UCSD-AML1 (cell line): Measurements from ENCODE around the gene ADK.
"Not testable (repeated sequence)": the region's sequence is repeated elsewhere in the genome, so short reads cannot be mapped to it uniquely, and the experiment has no call there.

Source experiments
- DNase-seq: peaks from one replicate; lab custom pipeline; 2025; ENCODE audit not compliant: unreplicated experiment; lab: John Stamatoyannopoulos, UW

The ADK gene

GRCh38 chr10:74343804-74344203 lies 192.8 kb downstream of the ADK start:
- no peak for DNase-seq

- DNase-seq, result no peak
Measured at GRCh38 chr10:74344306-74344705, 193.3 kb downstream of the ADK start.

DNA sequence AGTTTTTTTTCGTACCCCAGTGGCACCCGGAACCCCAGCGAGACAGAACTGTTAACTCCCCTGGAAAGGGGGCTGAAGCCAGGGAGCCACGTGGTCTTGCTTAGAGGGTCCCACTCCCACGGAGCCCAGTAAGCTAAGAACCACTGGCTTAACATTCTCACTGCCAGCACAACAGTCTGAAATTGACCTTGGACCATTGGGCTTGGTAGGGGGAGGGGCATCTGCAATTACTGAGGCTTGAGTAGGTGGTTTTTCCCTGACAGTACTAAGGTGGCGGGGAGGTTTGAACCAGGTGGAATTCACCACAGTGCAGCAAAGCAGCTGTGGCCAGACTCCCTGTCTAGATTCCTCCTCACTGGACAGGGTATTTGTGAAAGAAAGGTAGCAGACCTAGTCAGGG lies 196.5 kb downstream of the ADK start:
- DNase-seq, result no peak

- DNase-seq, result not testable (repeated sequence)
Measured at GRCh38 chr10:74353021-74353420, 202.0 kb downstream of the ADK start.

GRCh38 chr10:74361678-74362077 lies 210.7 kb downstream of the ADK start:
- DNase-seq, result no peak

- DNase-seq, result no peak
Measured at GRCh38 chr10:74363727-74364126, 212.7 kb downstream of the ADK start.

GRCh38 chr10:74365109-74365508 lies 214.1 kb downstream of the ADK start:
- DNase-seq, result no peak

- no peak for DNase-seq
Measured at GRCh38 chr10:74371696-74372095, 220.7 kb downstream of the ADK start.

- no peak for DNase-seq
Measured at GRCh38 chr10:74373059-74373458, 222.0 kb downstream of the ADK start.

DNA sequence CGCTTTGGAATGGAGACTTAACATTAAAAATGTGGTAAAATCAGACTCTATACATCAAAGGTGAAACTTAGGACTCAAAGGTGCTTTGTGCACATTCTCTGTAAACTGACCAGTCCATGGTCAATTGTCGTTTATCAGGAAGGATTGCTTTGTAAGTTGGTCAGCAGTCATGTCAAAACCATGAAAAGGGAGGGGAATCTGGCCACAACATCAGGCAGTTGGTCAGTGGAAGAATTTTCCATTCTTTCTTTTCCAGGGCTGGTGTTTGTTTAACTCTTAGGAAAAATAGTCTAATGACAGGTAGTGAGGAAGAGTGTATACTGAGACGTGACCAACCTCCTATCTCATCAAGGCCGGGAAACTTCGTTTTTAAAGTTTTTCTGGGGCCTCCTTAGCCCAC lies 226.5 kb downstream of the ADK start:
- no peak for DNase-seq

DNA sequence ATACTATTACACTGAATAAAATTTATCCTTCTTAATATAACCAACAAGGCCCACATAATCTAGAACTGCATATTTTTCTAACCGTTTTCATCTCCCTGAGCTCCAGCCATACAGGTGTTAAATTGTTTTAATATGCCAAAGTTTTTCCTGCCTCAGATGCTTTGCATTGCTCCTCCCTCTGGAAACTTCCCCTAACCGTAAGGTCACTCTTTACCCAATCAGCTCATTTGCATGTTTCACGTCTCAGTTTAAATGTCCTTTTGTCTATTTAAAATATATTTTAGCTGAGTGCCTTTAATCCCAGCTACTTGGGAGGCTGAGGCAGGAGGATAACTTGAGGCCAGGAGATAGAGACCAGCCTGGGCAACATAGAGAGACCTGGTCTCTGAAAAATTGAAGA lies 228.5 kb downstream of the ADK start:
- DNase-seq, result no peak

- DNase-seq, result no peak
Measured at GRCh38 chr10:74380795-74381194, 229.8 kb downstream of the ADK start.

- DNase-seq, result no peak
Measured at GRCh38 chr10:74381291-74381853, 230.4 kb downstream of the ADK start.

DNA sequence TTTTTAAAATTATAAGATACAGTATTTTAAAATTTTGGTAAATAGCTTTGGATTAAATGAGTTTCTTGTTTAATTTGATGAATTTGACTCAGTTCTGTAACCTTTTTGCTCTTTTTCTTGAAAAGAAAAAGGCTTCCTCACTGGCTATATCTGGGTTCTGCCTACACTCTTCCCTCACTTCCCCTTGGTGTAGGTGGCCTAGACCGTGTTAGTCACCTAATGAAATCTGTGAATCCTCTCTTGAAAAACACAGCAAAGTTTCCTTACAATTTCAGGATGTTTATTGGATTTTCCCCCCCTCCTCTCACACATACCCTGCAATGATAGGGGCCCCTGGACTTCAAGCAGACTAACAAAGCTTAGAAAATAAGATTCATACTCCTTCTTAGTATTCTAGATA lies 231.6 kb downstream of the ADK start:
- no peak for DNase-seq

- no peak for DNase-seq
Measured at GRCh38 chr10:74383642-74384041, 232.6 kb downstream of the ADK start.

DNA sequence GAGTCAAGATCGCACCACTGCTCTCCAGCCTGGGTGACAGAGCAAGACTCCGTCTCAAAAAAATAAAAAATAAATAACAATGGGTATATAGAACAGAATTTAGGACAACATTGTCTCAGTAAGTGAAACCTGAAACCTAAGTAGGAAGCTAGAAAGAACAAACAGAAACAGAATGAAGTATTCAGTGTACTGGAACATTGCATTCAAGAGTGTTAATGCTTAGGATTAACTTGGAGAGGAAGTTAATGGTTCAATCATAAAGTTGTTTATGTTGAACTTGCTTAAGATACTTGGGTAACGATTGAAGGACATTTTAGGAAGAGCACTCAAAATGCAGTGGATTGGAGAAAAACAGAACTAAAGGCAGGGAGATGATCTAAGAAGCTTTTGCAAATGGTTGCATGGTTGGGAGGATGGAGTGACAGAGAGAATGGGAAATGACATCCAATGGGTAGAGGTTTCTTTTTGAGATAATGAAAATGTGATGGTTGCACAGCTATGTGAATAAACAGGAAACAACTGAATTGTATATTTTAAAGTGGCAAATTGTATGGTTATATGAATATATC lies 233.7 kb downstream of the ADK start:
- no peak for DNase-seq

GRCh38 chr10:74388801-74389200 lies 237.8 kb downstream of the ADK start:
- no peak for DNase-seq

DNA sequence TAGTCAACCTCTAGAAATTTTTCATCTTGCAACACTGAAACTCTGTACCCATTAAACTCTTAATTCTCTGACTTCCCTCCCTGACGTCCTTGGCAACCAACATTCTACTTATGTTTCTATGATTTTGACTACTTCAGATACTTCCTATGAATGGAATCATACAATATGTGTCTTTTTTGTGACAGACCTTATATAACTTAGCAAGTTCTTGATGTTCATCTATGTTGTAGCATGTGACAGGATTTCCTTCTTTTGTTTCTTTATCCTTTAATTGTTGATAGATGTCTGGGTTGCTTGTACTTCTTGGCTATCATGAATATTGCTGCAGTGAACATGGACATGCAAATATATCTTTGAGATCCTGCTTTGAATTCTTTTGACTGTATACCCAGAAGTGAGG lies 240.8 kb downstream of the ADK start:
- DNase-seq, result no peak

DNA sequence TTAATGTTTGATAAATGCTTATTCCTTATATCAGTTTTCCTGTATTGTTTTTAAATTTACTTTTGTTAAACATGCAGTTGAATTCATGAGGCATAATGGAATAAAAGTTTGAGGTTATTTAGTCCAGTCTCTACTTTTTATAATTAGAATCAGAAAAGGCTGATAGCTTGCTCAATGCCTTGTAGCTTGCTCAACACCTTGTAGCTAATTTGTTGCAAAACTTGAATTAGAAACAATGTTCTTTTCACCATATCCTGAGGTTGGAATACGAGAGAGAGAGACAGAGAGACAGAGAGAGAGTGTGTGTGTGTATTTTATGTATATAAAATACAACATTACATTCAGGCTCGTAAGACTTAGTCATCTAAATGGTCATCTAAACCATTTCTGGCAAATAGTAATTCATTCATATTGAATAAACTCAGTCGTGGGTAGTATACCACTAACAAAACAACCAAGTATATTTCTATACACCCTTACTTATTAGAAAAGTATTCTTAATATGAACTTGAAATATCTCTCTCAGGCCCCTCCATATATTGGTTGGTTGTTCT lies 243.5 kb downstream of the ADK start:
- DNase-seq, result no peak

GRCh38 chr10:74400186-74400585 lies 249.2 kb downstream of the ADK start:
- DNase-seq, result no peak

DNA sequence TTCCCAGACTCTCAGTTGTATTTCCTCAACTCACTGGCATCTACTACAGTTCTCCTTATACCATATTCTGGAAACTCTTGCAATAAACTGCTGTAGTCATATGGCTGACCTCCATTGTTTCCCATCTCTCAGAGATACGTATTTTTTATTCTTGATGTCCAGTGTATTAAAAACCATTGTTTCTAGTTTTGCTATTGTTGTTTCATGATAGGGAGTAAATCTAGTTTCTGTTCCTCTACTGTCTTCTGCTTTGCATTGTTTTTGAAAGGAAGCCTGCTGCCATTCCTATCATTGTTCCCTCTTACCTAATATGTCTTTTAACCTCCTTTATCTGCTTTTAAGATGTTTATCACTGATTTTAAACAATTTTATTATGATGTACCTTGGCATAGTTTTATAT lies 255.0 kb downstream of the ADK start:
- DNase-seq, result no peak

- no peak for DNase-seq
Measured at GRCh38 chr10:74415146-74415839, 264.3 kb downstream of the ADK start.
